HG02981 (cell line): ENCODE measurements around the gene UBE2I.
"Not testable (repeated sequence)": the region's sequence is repeated elsewhere in the genome, so short reads cannot be mapped to it uniquely, and the experiment has no call there.

Source experiments
- ATAC-seq: cut with Tn5 transposase; IDR thresholded peaks from one replicate; pipeline ENCODE4 v1.9.1; 2021; ENCODE audit warnings: mild to moderate bottlenecking, moderate library complexity; ENCODE audit not compliant: unreplicated experiment

Gene UBE2I

GRCh38 chr16:1308977-1309885, at the start of gene UBE2I:
TSS of gene UBE2I (plus strand) at chr16:1309636. CDS start at chr16:1314031, 4,395 bp downstream.
- ATAC-seq: peak; percentile 52

- no peak for ATAC-seq
These were observed 49.7 kb upstream of the UBE2I start for GRCh38 chr16:1259760-1260068.

- no peak for ATAC-seq
These were observed 49.2 kb upstream of the UBE2I start for GRCh38 chr16:1260101-1260680.

GRCh38 chr16:1261131-1261892, 48.1 kb upstream of the UBE2I start:
- no peak for ATAC-seq

GRCh38 chr16:1262210-1262845, 47.1 kb upstream of the UBE2I start:
- no peak for ATAC-seq

- no peak for ATAC-seq
These were observed 46.6 kb upstream of the UBE2I start for GRCh38 chr16:1262846-1263221.

GRCh38 chr16:1263591-1264344, 45.7 kb upstream of the UBE2I start:
- ATAC-seq: no peak

- no peak for ATAC-seq
These were observed 44.9 kb upstream of the UBE2I start for GRCh38 chr16:1264345-1265089.

GRCh38 chr16:1265090-1265630, 44.3 kb upstream of the UBE2I start:
- ATAC-seq: no peak

GRCh38 chr16:1265826-1266225, 43.6 kb upstream of the UBE2I start:
- ATAC-seq: no peak

GRCh38 chr16:1269418-1269817, 40.0 kb upstream of the UBE2I start:
- ATAC-seq: not testable (repeated sequence)

- ATAC-seq: no peak
These were observed 38.1 kb upstream of the UBE2I start for GRCh38 chr16:1271380-1271723.

GRCh38 chr16:1271724-1272413, 37.6 kb upstream of the UBE2I start:
- ATAC-seq: not testable (repeated sequence)

- no peak for ATAC-seq
These were observed 36.8 kb upstream of the UBE2I start for GRCh38 chr16:1272453-1273198.

- no peak for ATAC-seq
These were observed 35.6 kb upstream of the UBE2I start for GRCh38 chr16:1273816-1274215.

GRCh38 chr16:1274767-1275166, 34.7 kb upstream of the UBE2I start:
- no peak for ATAC-seq

- no peak for ATAC-seq
These were observed 33.5 kb upstream of the UBE2I start for GRCh38 chr16:1275791-1276579.

- ATAC-seq: no peak
These were observed 32.9 kb upstream of the UBE2I start for GRCh38 chr16:1276580-1276878.
